Bronchial epithelial cell (primary cell): ENCODE measurements around the gene NOVA2. TPM values are rescaled to one million over a fixed set of nuclear protein-coding genes. Genes with fewer than 3 reads are reported as not detected.
"Not testable (repeated sequence)": the region's sequence is repeated elsewhere in the genome, so short reads cannot be mapped to it uniquely, and the experiment has no call there.

Source experiments
- DNase-seq: peaks from one replicate; pipeline ENCODE4 v3.0.0-alpha.2; 2010; ENCODE audit warnings: low read depth
- FAIRE-seq: peaks from 2 replicates; lab custom pipeline; 2011; peaks lifted over from hg19 to GRCh38; lab: Jason Lieb, UNC
- H3K27me3 ChIP-seq: 2 replicates; pipeline ENCODE4 v1.5.1; 2011; ENCODE audit warnings: low read length; ENCODE audit not compliant: control insufficient read depth, insufficient read depth
- H3K36me3 ChIP-seq: 2 replicates; pipeline ENCODE4 v1.5.1; 2011; ENCODE audit warnings: low read length; ENCODE audit not compliant: control insufficient read depth, insufficient read depth
- H3K4me3 ChIP-seq: 2 replicates; pipeline ENCODE4 v1.5.1; 2011; ENCODE audit warnings: mild to moderate bottlenecking, low read depth, low read length, control low read depth
- total RNA-seq: library from RNA; depleted of rRNA; stranded (reverse); fragments of >200 nt; gene quantifications from 2 replicates; pipeline ENCODE4 v1.2.1, GENCODE V29; 2014
- TF ChIP-seq, protein P1 (sequence below): IDR thresholded peaks from 2 replicates; pipeline ENCODE4 v1.5.1; 2011; ENCODE audit warnings: mild to moderate bottlenecking, moderate library complexity, low read length, control low read depth, inconsistent platforms; ENCODE audit not compliant: insufficient read depth, severe bottlenecking

The NOVA2 gene
- total RNA-seq, 1 donor from 2014 or later = not detected

DNA sequence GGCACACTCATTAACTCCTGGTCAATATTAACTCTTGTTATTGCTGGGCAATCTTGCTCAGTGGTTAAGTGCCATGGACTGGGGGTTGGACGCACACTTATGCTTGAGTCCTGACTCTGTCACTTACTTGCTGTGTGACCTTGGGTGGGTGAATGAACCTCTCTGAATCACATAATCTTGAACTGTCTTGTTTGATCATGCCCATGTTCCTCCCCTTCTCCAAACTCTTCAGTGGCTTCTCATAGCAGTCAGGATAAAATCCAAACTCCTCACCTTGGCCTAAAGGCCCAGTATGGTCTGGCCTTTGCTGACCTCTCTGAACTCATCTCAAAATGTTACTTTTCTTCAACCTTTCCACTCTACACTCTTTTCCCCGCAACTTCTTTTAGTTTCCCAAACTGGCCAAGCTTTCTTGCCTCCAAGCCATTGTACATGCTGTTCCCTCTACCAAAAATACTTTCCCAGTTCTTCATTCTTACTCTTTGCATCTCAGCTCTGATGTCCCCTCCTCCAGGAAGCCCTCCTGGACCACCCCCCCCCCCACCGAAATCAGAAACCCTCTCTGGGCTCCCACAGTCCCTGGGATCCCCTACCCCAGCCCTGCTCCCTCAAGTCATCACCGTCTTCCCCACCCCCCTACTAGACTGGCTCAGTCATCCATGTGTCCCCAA lies 73.6 kb downstream of the NOVA2 start:
- TF ChIP-seq, protein P1, sequence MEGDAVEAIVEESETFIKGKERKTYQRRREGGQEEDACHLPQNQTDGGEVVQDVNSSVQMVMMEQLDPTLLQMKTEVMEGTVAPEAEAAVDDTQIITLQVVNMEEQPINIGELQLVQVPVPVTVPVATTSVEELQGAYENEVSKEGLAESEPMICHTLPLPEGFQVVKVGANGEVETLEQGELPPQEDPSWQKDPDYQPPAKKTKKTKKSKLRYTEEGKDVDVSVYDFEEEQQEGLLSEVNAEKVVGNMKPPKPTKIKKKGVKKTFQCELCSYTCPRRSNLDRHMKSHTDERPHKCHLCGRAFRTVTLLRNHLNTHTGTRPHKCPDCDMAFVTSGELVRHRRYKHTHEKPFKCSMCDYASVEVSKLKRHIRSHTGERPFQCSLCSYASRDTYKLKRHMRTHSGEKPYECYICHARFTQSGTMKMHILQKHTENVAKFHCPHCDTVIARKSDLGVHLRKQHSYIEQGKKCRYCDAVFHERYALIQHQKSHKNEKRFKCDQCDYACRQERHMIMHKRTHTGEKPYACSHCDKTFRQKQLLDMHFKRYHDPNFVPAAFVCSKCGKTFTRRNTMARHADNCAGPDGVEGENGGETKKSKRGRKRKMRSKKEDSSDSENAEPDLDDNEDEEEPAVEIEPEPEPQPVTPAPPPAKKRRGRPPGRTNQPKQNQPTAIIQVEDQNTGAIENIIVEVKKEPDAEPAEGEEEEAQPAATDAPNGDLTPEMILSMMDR = no peak
- DNase-seq = no peak
- peak; percentile 87 for FAIRE-seq
- Histone ChIP-seq H3K4me3 (no peak overlapping the region), H3K36me3 (peaks cover 2% of the 10 kb centered on the region), H3K27me3 (no peaks in the 10 kb centered on the region)

DNA sequence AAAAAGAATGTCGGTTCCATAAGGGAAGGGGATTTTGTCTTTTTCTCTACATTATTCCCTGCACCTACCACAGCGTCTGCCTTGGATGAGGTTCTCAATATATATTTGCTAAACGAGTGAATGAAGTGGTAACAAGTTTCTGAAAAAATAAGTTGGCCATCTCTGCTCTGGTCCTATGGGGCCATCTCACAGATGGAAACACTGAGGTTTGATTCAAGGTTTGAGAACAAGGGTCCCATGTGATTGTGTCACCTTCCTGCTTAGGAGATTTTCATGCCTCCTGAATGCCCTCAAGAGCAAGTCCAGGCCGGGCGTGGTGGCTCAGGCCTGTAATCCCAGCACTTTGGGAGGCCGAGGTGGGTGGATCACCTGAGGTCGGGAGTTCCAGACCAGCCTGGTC lies 74.4 kb downstream of the NOVA2 start:
- DNase-seq = no peak
- Histone ChIP-seq H3K36me3 (peaks cover 2% of the 10 kb centered on the region), H3K4me3 (no peak overlapping the region), H3K27me3 (no peaks in the 10 kb centered on the region)
- no peak for FAIRE-seq
- TF ChIP-seq, protein P1 = no peak

DNA sequence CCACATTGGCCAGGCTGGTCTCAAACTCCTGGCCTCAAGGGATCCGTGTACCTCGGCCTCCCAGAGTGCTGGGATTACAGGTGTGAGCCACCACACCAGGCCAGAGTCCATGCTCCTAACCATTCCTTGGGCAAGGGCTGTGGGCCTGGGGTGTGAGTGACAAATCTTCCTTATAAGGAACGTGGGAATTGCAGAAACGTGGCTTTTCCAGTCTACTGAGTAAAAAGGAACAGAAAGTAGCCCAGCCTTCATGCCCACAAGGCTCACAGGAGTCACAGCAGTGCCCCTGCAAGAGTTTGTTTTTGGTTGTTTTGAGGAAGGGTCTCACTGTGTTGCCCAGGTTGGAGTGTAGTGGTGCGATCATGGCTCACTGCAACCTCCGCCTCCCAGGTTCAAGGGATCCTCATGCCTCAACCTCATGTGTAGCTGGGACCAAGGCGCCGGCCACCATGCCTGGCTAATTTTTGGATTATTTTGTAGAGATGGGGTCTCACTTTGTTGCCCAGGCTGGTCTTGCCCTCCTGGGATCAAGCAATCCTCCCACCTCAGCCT lies 76.3 kb downstream of the NOVA2 start:
- DNase-seq = no peak
- H3K36me3 ChIP-seq = peaks cover 2% of the 10 kb centered on the region
- no peak for FAIRE-seq
- H3K4me3 ChIP-seq = no peak overlapping the region
- TF ChIP-seq, protein P1 = no peak
- no peaks in the 10 kb centered on the region for H3K27me3 ChIP-seq

DNA sequence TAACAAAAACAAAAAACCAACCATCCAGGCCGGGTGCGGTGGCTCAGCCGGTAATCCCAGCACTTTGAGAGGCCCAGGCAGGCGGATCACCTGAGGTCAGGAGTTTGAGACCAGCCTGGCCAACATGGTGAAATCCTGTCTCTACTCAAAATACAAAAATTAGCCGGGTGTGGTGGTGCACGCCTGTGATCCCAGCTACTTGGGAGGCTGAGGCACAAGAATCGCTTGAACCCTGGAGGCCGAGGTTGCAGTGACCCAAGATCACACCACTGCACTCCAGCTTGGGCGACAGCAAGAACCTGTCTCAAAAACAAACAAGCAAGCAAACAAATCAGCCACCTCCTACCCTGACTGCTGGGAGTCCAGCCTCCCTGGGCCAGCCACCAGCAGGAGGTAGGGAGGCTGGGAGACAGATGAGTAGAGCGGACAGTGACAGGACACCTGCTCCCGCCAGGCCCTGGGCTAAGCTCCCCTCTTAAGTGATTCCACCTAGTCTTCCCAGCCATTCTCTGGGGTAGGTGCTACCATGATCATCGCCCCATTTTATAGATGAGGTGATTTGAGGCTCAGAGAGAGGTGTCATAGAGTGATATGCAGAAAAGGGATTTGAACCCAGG lies 77.6 kb downstream of the NOVA2 start:
- FAIRE-seq, H3K27me3 ChIP-seq, H3K36me3 ChIP-seq, DNase-seq, H3K4me3 ChIP-seq: not testable (repeated sequence)

DNA sequence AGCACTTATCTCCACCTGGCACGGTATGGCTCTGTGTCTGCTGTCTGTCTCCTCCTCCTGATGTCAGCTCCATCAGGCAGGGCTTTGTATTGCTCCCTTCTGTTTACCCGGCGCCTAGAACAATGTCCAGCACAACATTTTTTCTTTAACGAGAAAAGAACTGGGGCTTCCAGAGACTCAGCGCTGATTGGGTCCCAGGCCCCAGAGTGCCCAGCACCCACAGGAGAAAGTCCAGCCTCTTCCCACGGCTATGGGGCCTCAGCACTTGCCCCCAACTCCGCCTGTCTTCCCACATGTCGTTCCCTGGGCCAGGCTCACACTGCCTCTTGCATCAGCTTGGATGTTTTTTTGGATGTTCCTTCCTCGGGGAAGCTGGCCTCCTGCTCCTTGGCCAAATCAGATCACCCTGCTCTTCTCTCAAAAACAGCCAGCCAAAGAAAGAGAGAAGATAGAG lies 78.1 kb downstream of the NOVA2 start:
- H3K27me3 ChIP-seq = no peaks in the 10 kb centered on the region

DNA sequence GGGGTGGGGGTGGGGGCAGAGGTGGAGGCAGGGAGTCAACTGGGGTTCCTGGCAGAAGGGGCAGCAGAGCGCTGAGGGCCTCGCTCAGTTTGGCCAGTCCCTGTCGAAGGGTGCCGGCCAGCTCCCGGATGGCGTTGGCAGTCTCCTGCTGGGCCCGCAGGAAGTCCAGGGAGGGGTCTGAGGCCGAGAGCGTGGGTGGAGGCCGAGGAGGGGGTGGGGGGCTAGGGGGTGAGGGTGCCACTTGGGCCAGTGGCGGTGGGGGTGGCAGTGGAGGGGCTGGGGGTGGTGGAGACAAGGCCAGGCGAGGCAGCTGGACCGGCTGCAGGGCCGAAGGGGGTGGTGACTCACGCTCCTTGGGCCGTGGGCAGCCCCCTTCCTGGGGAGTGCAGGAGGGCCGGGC lies 82.8 kb downstream of the NOVA2 start:
- no peak for FAIRE-seq
- no peak for DNase-seq
- H3K36me3 ChIP-seq = peaks cover 2% of the 10 kb centered on the region
- H3K4me3 ChIP-seq = no peak overlapping the region
- H3K27me3 ChIP-seq = no peaks in the 10 kb centered on the region
- TF ChIP-seq, protein P1 = no peak

More for the DNA sequence above, 78.1 kb downstream of the NOVA2 start:
- FAIRE-seq = no peak
- H3K4me3 ChIP-seq = no peak overlapping the region
- DNase-seq = no peak
- peaks cover 2% of the 10 kb centered on the region for H3K36me3 ChIP-seq
- TF ChIP-seq, protein P1 = no peak
